Adipose tissue (tissue), 3 donors: ENCODE data around the gene LRRC4C. TPM values are rescaled to one million over a fixed set of nuclear protein-coding genes. Genes with fewer than 3 reads are reported as not detected.

Source experiments
- H3K27ac ChIP-seq: one replicate; pipeline ENCODE4 v1.5.1; 2013; ENCODE audit warnings: low read depth, low read length
- WGBS, 3 donors: extraction: QIAGEN DNeasy Blood & Tissue Kit; methylation state at CpG; one replicate each; pipeline ENCODE4 v1.1.7; 2013; 5-methylcytosine and 5-hydroxymethylcytosine counted together
- polyA plus RNA-seq, 3 donors: library from polyadenylated mRNA; stranded (reverse); fragments of 200-250 nt; gene quantifications; one replicate each; pipeline ENCODE4 v1.2.3, GENCODE V29; 2013
- donor health status: healthy with polysubstance abuse.
- donor health status: Bipolar disorder and iron deficiency.
- donor health status: healthy.

The LRRC4C gene
- polyA plus RNA-seq, 3 donors, result 0.06 to 1.1 (median 0.74) TPM

- WGBS, 3 donors, result 73 to 87% (median 82%) methylated on average over 4 of the region's 4 CpGs
- no peak overlapping the region for H3K27ac ChIP-seq
Observed at GRCh38 chr11:40713083-40713482, 746.4 kb downstream of the LRRC4C start.

DNA sequence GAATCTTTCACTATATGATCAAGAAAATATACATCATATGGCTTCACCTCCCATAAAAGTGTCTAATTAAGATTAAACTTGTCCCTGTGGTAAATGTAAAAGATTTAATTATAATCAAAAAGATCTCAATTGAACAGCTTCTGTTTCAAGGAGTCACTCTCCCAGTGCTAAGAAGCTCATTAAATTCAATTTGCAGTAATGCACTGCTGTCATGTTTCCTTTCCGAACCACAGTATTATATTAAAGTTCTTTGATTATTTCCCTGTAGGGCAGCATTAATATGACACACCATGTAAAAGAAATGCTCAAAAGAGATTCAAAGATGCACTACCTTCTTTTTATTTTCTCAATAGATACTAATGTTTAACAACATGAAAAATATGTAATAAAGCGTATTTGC, 758.4 kb downstream of the LRRC4C start:
- WGBS, 3 donors, result 42 to 86% (median 59%) methylated on average over 2 of the region's 2 CpGs
- H3K27ac ChIP-seq, result no peak overlapping the region

- H3K27ac ChIP-seq, result no peak overlapping the region
- 63 to 81% (median 78%) methylated on average over 3 of the region's 3 CpGs for WGBS, 3 donors
Observed at GRCh38 chr11:40689823-40690222, 769.6 kb downstream of the LRRC4C start.

DNA sequence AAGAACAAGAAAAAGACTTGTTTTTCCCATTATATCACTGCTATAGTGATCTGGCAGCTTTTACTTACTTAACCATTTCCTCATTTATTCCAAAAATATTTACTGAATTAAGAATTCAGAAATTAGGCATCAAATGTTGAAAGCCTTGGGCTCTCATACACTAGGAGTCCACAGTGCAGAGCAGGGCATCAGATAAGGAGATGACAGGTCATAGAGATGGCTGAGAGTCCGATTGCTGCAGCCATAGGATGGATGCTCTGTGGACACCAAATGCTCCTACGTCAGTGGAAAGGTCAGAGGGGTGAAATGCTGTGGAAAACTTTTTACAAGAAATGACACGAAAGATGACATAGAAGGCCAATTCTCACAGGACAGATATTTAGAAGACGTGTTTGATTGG, 771.1 kb downstream of the LRRC4C start:
- WGBS, 3 donors, result 42 to 56% (median 55%) methylated on average over 4 of the region's 4 CpGs

DNA sequence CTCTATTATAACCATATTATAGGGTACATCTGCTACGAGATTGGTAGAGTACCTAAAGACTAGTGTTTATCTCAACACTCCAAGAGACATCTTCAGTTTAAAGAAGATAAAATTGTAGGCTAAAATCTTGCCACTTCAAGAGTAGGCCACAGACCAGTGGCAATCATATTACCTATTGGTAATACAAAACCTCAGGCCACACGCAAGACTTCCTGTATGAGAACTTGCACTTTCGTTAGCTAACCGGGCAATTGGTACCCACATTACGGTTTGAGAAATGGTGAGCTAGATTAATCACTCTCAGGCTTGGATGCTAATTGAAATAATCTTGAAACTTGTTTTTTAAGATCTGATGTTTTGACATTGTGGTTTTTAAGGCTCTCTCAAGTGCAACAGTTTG, 772.7 kb downstream of the LRRC4C start:
- WGBS, 3 donors, result 74 to 78% (median 77%) methylated on average over 5 of the region's 5 CpGs
- H3K27ac ChIP-seq, result no peak overlapping the region

More for the DNA sequence above, 771.1 kb downstream of the LRRC4C start:
- H3K27ac ChIP-seq, result no peak overlapping the region

DNA sequence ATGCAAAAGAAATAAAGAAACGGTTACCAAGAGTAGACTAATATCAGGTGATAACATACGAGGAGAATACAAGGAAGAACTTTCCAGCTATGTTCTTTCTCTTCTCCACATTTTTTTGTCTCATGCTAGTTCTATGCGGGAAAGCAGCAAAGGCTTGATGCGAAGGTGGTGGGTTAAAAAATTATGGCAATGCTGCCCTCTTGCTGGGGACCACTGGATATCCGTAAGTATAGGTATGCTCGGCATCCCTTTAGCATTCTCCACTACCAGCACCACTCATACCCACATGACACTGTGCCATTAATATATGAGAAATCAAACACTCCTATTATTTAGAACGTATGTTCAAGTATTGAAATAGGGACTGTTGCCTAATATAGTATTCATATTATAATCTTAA, 776.4 kb downstream of the LRRC4C start:
- no peak overlapping the region for H3K27ac ChIP-seq
- 79 to 92% (median 89%) methylated on average over 7 of the region's 7 CpGs for WGBS, 3 donors

DNA sequence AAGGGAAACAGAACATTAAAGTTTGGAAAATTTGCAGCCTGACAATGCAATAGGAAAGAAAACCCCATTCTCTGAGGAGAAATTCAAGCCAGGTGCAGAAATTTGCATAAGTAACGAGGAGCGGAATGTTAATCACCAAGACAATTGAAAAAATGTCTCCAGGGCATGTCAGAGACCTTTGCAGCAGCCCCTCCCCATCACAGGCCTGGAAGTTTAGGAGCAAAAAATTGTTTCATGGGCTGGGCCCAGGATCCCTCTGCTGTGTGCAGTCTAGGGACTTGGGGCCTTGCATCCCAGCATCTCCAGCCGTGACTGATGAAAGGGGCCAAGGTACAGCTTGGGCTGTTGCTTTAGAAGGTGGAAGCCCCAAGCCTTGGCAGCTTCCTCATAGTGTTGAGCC, 780.2 kb downstream of the LRRC4C start:
- 72 to 81% (median 76%) methylated on average over 3 of the region's 3 CpGs for WGBS, 3 donors

DNA sequence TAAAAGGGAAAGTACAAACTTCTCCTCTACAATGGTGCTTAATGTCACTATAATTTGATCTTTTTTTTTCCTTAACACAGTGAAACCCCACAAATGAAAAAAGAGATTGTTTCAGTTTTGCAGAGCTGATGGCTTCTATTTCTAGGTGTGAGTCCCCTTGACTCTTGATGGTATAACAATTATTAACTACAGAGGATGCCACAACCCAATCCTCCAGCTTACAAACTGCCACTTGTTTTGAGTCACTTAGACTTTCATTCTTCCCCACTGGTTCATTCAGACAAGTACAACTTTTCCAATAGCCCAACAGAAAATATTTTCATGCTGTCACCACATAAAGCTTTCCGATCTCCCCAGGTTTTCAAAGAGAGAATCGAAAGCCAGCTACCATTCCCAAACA, 812.2 kb downstream of the LRRC4C start:
- H3K27ac ChIP-seq, result no peak overlapping the region
- 80 to 94% (median 93%) methylated on average over 2 of the region's 2 CpGs for WGBS, 3 donors

More for the DNA sequence above, 780.2 kb downstream of the LRRC4C start:
- H3K27ac ChIP-seq, result no peak overlapping the region

GRCh38 chr11:40642284-40642683, 817.2 kb downstream of the LRRC4C start:
- H3K27ac ChIP-seq, result no peak overlapping the region
- WGBS, 3 donors, result 44 to 71% (median 65%) methylated on average over 1 of the region's 1 CpG

GRCh38 chr11:40619654-40620053, 839.8 kb downstream of the LRRC4C start:
- 54 to 80% (median 75%) methylated on average over 3 of the region's 3 CpGs for WGBS, 3 donors
- no peak overlapping the region for H3K27ac ChIP-seq

GRCh38 chr11:40606800-40607199, 852.7 kb downstream of the LRRC4C start:
- no peak overlapping the region for H3K27ac ChIP-seq
- 71 to 89% (median 80%) methylated on average over 3 of the region's 3 CpGs for WGBS, 3 donors

DNA sequence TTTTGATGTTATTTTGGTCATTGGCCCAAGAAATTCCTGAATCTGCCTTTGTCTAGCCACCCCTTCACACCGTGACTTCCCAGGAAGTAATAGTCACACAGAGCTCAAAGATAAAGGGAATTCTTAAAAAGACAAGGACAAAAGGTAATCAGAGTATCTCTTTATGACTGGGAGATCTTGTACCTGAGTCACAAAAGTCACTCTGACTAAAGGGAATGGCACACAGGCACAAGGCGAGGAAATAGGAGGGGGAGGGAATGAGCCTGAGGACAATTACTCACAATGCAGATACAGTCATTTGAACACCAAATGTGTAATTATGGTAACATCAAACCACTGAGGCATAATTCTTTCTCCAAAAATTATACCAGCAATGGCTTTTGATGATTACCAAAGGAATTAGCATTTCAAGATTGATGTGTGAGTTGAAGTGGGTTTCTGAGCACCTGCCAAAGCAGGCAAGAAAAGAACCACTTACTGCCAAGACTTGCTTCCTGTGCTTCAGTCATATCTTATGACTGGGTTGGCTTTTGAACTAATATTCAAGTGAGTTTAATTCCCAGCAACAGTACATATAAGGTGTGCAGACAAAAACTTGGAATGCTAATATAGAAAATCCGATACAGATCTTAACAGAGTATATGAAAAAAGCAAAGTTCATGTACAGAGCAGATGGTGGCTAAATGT, 856.4 kb downstream of the LRRC4C start:
- 64 to 67% (median 67%) methylated on average over 3 of the region's 3 CpGs for WGBS, 3 donors
- H3K27ac ChIP-seq, result no peak overlapping the region

GRCh38 chr11:40597546-40598113, 861.8 kb downstream of the LRRC4C start:
- H3K27ac ChIP-seq, result no peak overlapping the region
- 56 to 60% (median 59%) methylated on average over 5 of the region's 5 CpGs for WGBS, 3 donors

GRCh38 chr11:40573254-40573891, 886.1 kb downstream of the LRRC4C start:
- no peak overlapping the region for H3K27ac ChIP-seq
- WGBS, 3 donors, result 39 to 51% (median 46%) methylated on average over 1 of the region's 1 CpG

DNA sequence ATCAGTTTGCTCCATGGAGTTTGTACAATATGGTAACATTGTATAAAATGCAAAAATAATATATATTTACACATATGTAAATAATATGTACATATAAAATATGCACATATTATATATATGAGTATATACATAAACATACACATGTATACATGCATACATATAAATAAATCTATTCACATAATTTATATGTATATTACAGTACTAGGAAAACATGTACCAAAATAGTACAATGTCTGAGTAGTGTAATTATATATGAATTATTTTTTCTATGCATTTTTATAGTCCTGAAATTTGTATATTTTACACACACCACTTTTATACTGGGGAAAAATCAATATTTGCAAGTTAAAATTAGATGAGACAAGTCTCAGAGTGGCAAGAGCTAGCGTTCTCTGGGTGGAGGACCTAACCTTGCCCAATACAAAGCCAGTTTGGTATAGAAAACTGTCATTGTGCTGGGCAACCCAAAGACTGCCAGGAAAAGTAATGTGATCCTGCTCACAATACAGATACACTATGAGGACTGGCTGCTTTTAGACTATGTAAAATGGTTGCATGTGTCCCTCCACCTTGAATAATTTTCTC, 889.4 kb downstream of the LRRC4C start:
- no peak overlapping the region for H3K27ac ChIP-seq
- WGBS, 3 donors, result 47 to 86% (median 85%) methylated on average over 1 of the region's 1 CpG

- H3K27ac ChIP-seq, result no peak overlapping the region
- 60 to 73% (median 71%) methylated on average over 1 of the region's 1 CpG for WGBS, 3 donors
Observed at GRCh38 chr11:40567392-40567791, 892.1 kb downstream of the LRRC4C start.

DNA sequence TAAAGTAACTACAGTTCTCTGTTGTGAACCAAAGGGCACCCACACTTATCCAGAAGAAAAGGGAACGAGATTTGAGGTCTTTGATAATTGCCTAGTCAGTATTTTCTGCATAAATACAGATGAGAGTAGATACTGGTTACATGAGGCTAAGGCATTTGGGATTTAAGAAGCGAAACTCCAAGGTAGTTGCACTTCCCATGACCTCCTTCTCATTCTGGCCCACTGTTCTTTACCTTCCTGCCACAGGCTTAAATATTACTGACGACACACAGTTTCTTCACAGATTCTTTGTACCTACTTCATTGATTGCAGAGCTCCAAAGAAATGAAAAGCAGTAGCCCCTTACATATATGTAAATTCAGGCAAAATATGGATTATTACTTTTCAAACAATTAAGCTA, 915.3 kb downstream of the LRRC4C start:
- no peak overlapping the region for H3K27ac ChIP-seq
- WGBS, 3 donors, result 54 to 59% (median 54%) methylated on average over 3 of the region's 3 CpGs

GRCh38 chr11:40542821-40543220, 916.6 kb downstream of the LRRC4C start:
- H3K27ac ChIP-seq, result no peak overlapping the region
- WGBS, 3 donors, result 53 to 77% (median 68%) methylated on average over 1 of the region's 1 CpG

GRCh38 chr11:40537734-40538133, 921.7 kb downstream of the LRRC4C start:
- 56 to 83% (median 70%) methylated on average over 3 of the region's 3 CpGs for WGBS, 3 donors
- no peak overlapping the region for H3K27ac ChIP-seq
